Measurements from ENCODE around the gene DHX16. TPM values are rescaled to one million over a fixed set of nuclear protein-coding genes. Genes with fewer than 3 reads are reported as not detected.

Gene DHX16
- total and polyA plus RNA-seq, 2 donors (not counting 1 experiment from before 2014, with no cell fraction given): 51.1 to 71.7 TPM

GRCh38 chr6:30647242-30648116 lies 25.3 kb downstream of the DHX16 start:
- Histone ChIP-seq H3K27ac (ENCODE audit: low read length in 2 of 2) (peak overlapping the region; percentile 76 to 89), H3K4me1 (ENCODE audit: control insufficient read depth in 2 of 2, insufficient read depth in 2 of 2, low read length in 2 of 2) (peaks cover 12 to 21% of the 10 kb centered on the region in 2 donors), H4K20me1 (ENCODE audit: control insufficient read depth, insufficient read depth, low read length, poor library complexity, severe bottlenecking) (peaks cover 19% of the 10 kb centered on the region), H3K9me3 (ENCODE audit: control extremely low read depth in 1 of 3, control insufficient read depth in 2 of 3, insufficient read depth in 1 of 3, low read length in 2 of 3) (no peaks in the 10 kb centered on the region), H3K4me2 (replicated peaks; ENCODE audit: low read depth, low read length, poor library complexity, severe bottlenecking) (peak overlapping the region; percentile 94), H3K36me3 (replicated peaks in 1 of 2; ENCODE audit: control extremely low read depth in 1 of 2, control insufficient read depth in 1 of 2, extremely low read depth in 1 of 2, insufficient read depth in 2 of 2, low read length in 1 of 2) (peaks cover 1 to 24% of the 10 kb centered on the region in 2 experiments), H3K9ac (ENCODE audit: low read length) (peak overlapping the region; percentile 94), H3K4me3 (ENCODE audit: control extremely low read depth in 1 of 5, extremely low read depth in 1 of 5, insufficient read depth in 1 of 5, low read depth in 2 of 5, low read length in 4 of 5) (peak overlapping the region; percentile 24 to 93 (median 80)), H3K79me2 (ENCODE audit: control insufficient read depth, insufficient read depth, low read length) (peaks cover 28% of the 10 kb centered on the region), H2AFZ (ENCODE audit: insufficient read depth, low read depth, low read length, poor library complexity, severe bottlenecking) (peak overlapping the region; percentile 99), H3K27me3 (replicated peaks in 1 of 4; ENCODE audit: control extremely low read depth in 1 of 4, control insufficient read depth in 3 of 4, insufficient read depth in 4 of 4, low read length in 3 of 4) (no peaks in the 10 kb centered on the region)
- Mint-ChIP-seq H3K27me3 (no peaks in the 10 kb centered on the region), H3K4me3 (peak overlapping the region; percentile 89), H3K27ac (peak overlapping the region; percentile 95), H3K9me3 (ENCODE audit: insufficient read depth) (no peaks in the 10 kb centered on the region), H3K4me1 (peaks cover 28% of the 10 kb centered on the region)
- WGBS (ENCODE audit: insufficient coverage): under 1% methylated on average over 75 of the region's 78 CpGs
- intact Hi-C loops (cut with micrococcal nuclease): loop anchor here (1.0 kb wide), 5 partner anchors 21 to 91 kb away; partner anchors contain the start of genes ATAT1, DHX16, GNL1 and MRPS18B
- ChIA-PET POLR2A (interaction anchor here (0.6 to 1.0 kb wide), 6 partner anchors 19 to 998 kb away, joined by 3 to 6 read pairs (median 3); partner anchors contain the start of gene PPP1R10), CTCF (interaction anchor here (0.7 to 1.6 kb wide), 4 partner anchors 25 to 164 kb away, joined by 3 to 7 read pairs (median 4); no protein-coding TSS in a partner anchor)
- ATAC-seq (ENCODE audit: low read depth) (peak; percentile 71), DNase-seq (peak; percentile 80)
- no peak for TF ChIP-seq CTCF (IDR thresholded peaks at IDR 0.05)
- no peak for TF ChIP-seq EZH2 (IDR thresholded peaks at IDR 0.05; ENCODE audit: borderline replicate concordance, insufficient read depth, low read depth, low read length, poor library complexity, severe bottlenecking)
